Tibial nerve (tissue), 4 donors: ENCODE measurements around the gene NUP107.

Experiments
- CTCF ChIP-seq, 5 experiments: fragments of 200-600 bp in 3 of 5; fragments of 450-650 bp in 2 of 5; sonication (generic) in 3 of 5; IDR thresholded peaks; one replicate each; pipeline ENCODE4 v1.5.1; 2016 to 2019; ENCODE audit warnings: antibody characterized with exemption in 5 of 5, mild to moderate bottlenecking in 3 of 5, moderate library complexity in 2 of 5
- EP300 ChIP-seq, 2 donors: sonication (generic); formaldehyde crosslinking; IDR thresholded peaks; one replicate each; pipeline ENCODE4 v1.6.1; 2017; ENCODE audit warnings: antibody characterized with exemption in 2 of 2, mild to moderate bottlenecking in 1 of 2
- POLR2A ChIP-seq, 2 donors: fragments of 450-650 bp; IDR thresholded peaks; one replicate each; pipeline ENCODE4 v1.6.1; 2017; ENCODE audit warnings: antibody characterized with exemption in 2 of 2, mild to moderate bottlenecking in 2 of 2, moderate library complexity in 2 of 2

- TF ChIP-seq EP300 (IDR thresholded peaks at IDR 0.05) = no peak
- TF ChIP-seq CTCF (IDR thresholded peaks at IDR 0.05) = no peak
- no peak for TF ChIP-seq POLR2A (IDR thresholded peaks at IDR 0.05)
Observed at GRCh38 chr12:68674376-68674775, 12.4 kb upstream of the NUP107 start.
